HCT116 (cell line): ENCODE data around the gene TRIP13. TPM values are rescaled to one million over a fixed set of nuclear protein-coding genes. Genes with fewer than 3 reads are reported as not detected.

Experiments used
- ATAC-seq: fragments of 200-7000 bp; cut with Tn5 transposase; 2 replicates; pipeline ENCODE4 v1.9.1; 2020; ENCODE audit warnings: mild to moderate bottlenecking, moderate library complexity
- BruUV-seq: library from RNA; stranded (reverse); fragments of 400-500 nt; replicated peaks from 2 replicates; lab custom pipeline; 2021; lab: Mats Ljungman, UMichigan
- CTCF ChIA-PET: fragments of 300-600 bp; sonication (Branson Sonifier 250); formaldehyde crosslinking; loops from one replicate; lab custom pipeline; 2021; ENCODE audit warnings: antibody characterized with exemption; lab: Charles Lee
- POLR2A ChIA-PET: fragments of 300-600, 350-600 bp; sonication (Branson Sonifier 250); formaldehyde crosslinking; loops from one replicate; lab custom pipeline; 2021; ENCODE audit warnings: antibody characterized with exemption; lab: Charles Lee
- RAD21 ChIA-PET, 2 experiments: fragments of 300-600 bp; sonication (Branson Sonifier 250); formaldehyde crosslinking; loops; one replicate each; lab custom pipeline; 2023; ENCODE audit warnings: low total read pairs in 2 of 2; ENCODE audit not compliant: uncharacterized antibody in 2 of 2, unreplicated experiment in 2 of 2, low non-redundant PET in 1 of 2; lab: Charles Lee
- DNase-seq: peaks from one replicate; pipeline ENCODE4 v3.0.0-alpha.2; 2010; ENCODE audit warnings: low read depth, low spot score
- H2AFZ ChIP-seq: fragments of 200-600 bp; shearing (Covaris generic), sonication (generic); 2 replicates; pipeline ENCODE4 v1.6.1; 2017; ENCODE audit warnings: low read depth, mixed run types, mixed read lengths, antibody characterized with exemption, low read length; ENCODE audit not compliant: poor library complexity, severe bottlenecking
- H3K27ac ChIP-seq: 2 replicates; pipeline ENCODE4 v1.5.1; 2012; ENCODE audit warnings: low read depth, low read length
- H3K27me3 ChIP-seq: fragments of 200-600 bp; sonication (generic); 2 replicates; pipeline ENCODE4 v1.6.1; 2016; ENCODE audit warnings: mixed run types, low read length, mixed read lengths; ENCODE audit not compliant: insufficient read depth
- H3K36me3 ChIP-seq, 2 experiments: fragments of 200-500 bp in 1 of 2; fragments of 200-600 bp in 1 of 2; sonication (Bioruptor generic) in 1 of 2; sonication (generic) in 1 of 2; 2 replicates each; pipeline versions ENCODE4 v1.5.1 to v1.6.1; 2014 to 2016; ENCODE audit warnings: low read length in 2 of 2, inconsistent platforms in 1 of 2, mixed read lengths in 1 of 2, mixed run types in 1 of 2; ENCODE audit not compliant: insufficient read depth in 2 of 2, control insufficient read depth in 1 of 2
- H3K4me1 ChIP-seq, 2 experiments: fragments of 200-600 bp in 1 of 2; sonication (generic) in 1 of 2; 2 replicates each; pipeline versions ENCODE4 v1.5.1 to v1.6.1; 2012 to 2017; ENCODE audit warnings: low read length in 2 of 2, inconsistent platforms in 1 of 2, mild to moderate bottlenecking in 1 of 2, mixed read lengths in 1 of 2, mixed run types in 1 of 2, moderate library complexity in 1 of 2; ENCODE audit not compliant: insufficient read depth in 2 of 2, control insufficient read depth in 1 of 2
- H3K4me2 ChIP-seq: fragments of 200-600 bp; sonication (generic); 2 replicates; pipeline ENCODE4 v1.6.1; 2017; ENCODE audit warnings: mixed run types, low read length, mixed read lengths
- H3K4me3 ChIP-seq, 2 experiments: fragments of 200-600 bp in 1 of 2; sonication (generic) in 1 of 2; replicated peaks in 1 of 2; 2 replicates each; pipeline ENCODE4 v1.5.1; 2011 to 2016; ENCODE audit warnings: low read length in 2 of 2, control low read depth in 1 of 2, low read depth in 1 of 2, mild to moderate bottlenecking in 1 of 2, mixed read lengths in 1 of 2, mixed run types in 1 of 2
- H3K79me2 ChIP-seq: fragments of 200-600 bp; sonication (generic); 2 replicates; pipeline ENCODE4 v1.6.1; 2017; ENCODE audit warnings: mild to moderate bottlenecking, mixed run types, low read length, moderate library complexity, mixed read lengths; ENCODE audit not compliant: insufficient read depth
- H3K9ac ChIP-seq: fragments of 200-600 bp; sonication (generic); 2 replicates; pipeline ENCODE4 v1.6.1; 2016; ENCODE audit warnings: low read length, mixed read lengths
- H3K9me2 ChIP-seq: fragments of 200-600 bp; sonication (generic), shearing (Covaris generic); 2 replicates; pipeline ENCODE4 v1.6.1; 2017; ENCODE audit warnings: mixed run types, mild to moderate bottlenecking, moderate library complexity; ENCODE audit not compliant: insufficient read depth
- H3K9me3 ChIP-seq, 2 experiments: fragments of 200-500 bp in 1 of 2; fragments of 200-600 bp in 1 of 2; sonication (Bioruptor generic) in 1 of 2; sonication (generic) in 1 of 2; 2 replicates each; pipeline ENCODE4 v1.6.1; 2014 to 2017; ENCODE audit warnings: low read length in 2 of 2, mixed read lengths in 2 of 2, inconsistent platforms in 1 of 2, low read depth in 1 of 2, mild to moderate bottlenecking in 1 of 2, mixed run types in 1 of 2, moderate library complexity in 1 of 2; ENCODE audit not compliant: control insufficient read depth in 1 of 2, insufficient read depth in 1 of 2
- H4K20me1 ChIP-seq: fragments of 200-600 bp; sonication (generic), shearing (Covaris generic); 2 replicates; pipeline ENCODE4 v1.6.1; 2017; ENCODE audit warnings: mixed run types, mild to moderate bottlenecking, moderate library complexity; ENCODE audit not compliant: insufficient read depth
- CEBPB ChIP-seq: IDR thresholded peaks from 2 replicates; pipeline ENCODE4 v1.6.1; 2012; ENCODE audit warnings: low read depth
- EGR1 ChIP-seq: IDR thresholded peaks from 2 replicates; pipeline ENCODE4 v1.6.1; 2012; ENCODE audit warnings: low read depth
- ELF1 ChIP-seq: IDR thresholded peaks from 2 replicates; pipeline ENCODE4 v1.6.1; 2012; ENCODE audit warnings: low read depth, borderline replicate concordance
- EZH2 ChIP-seq: fragments of 200-600 bp; sonication (generic); IDR thresholded peaks from 2 replicates; pipeline ENCODE4 v1.6.1; 2017; ENCODE audit warnings: antibody characterized with exemption, mixed run types
- EZH2phosphoT487 ChIP-seq: fragments of 200-600 bp; IDR thresholded peaks from 2 replicates; pipeline ENCODE4 v1.6.1; 2018; ENCODE audit warnings: antibody characterized with exemption, borderline replicate concordance
- JUND ChIP-seq: IDR thresholded peaks from 2 replicates; pipeline ENCODE4 v1.6.1; 2012
- POLR2A ChIP-seq: IDR thresholded peaks from 2 replicates; pipeline ENCODE4 v1.7.0; 2011; ENCODE audit warnings: borderline replicate concordance; ENCODE audit not compliant: insufficient read depth, insufficient read length; ENCODE audit errors: extremely low read depth
- RAD21 ChIP-seq: IDR thresholded peaks from 2 replicates; pipeline ENCODE4 v1.6.1; 2012; ENCODE audit warnings: low read depth, mild to moderate bottlenecking
- SIN3A ChIP-seq: IDR thresholded peaks from 2 replicates; pipeline ENCODE4 v1.6.1; 2012; ENCODE audit warnings: low read depth
- SP1 ChIP-seq: IDR thresholded peaks from 2 replicates; pipeline ENCODE4 v1.6.1; 2012; ENCODE audit warnings: low read depth
- SRF ChIP-seq: IDR thresholded peaks from 2 replicates; pipeline ENCODE4 v1.6.1; 2012; ENCODE audit warnings: low read depth
- TCF7L2 ChIP-seq: IDR thresholded peaks from 2 replicates; pipeline ENCODE4 v1.7.0; 2011; ENCODE audit warnings: borderline replicate concordance, inconsistent platforms; ENCODE audit not compliant: insufficient read depth, insufficient read length; ENCODE audit errors: extremely low read depth
- YY1 ChIP-seq: IDR thresholded peaks from 2 replicates; pipeline ENCODE4 v1.6.1; 2011; ENCODE audit warnings: low read length, low read depth, moderate library complexity, mild to moderate bottlenecking; ENCODE audit not compliant: insufficient replicate concordance; ENCODE audit errors: extremely low read depth
- ZFX ChIP-seq: fragments of 450-650 bp; IDR thresholded peaks from 2 replicates; pipeline ENCODE4 v1.6.1; 2017
- ZNF274 ChIP-seq: fragments of 200-500 bp; sonication (Bioruptor generic); IDR thresholded peaks from 2 replicates; pipeline ENCODE4 v1.6.1; 2014; ENCODE audit warnings: mild to moderate bottlenecking, low read depth, low read length, inconsistent platforms
- intact Hi-C: fragments of 100-400 bp; cut with micrococcal nuclease; formaldehyde crosslinking; loops from 2 replicates; pipeline ENCODE4 v1.10.0; 2022
- total RNA-seq: library from RNA; stranded (reverse); gene quantifications from one replicate; pipeline ENCODE4 v1.2.1, GENCODE V29; 2021; ENCODE audit not compliant: unreplicated experiment
- TF ChIP-seq, protein P1 (sequence below), 3 experiments: fragments of 200-600 bp in 1 of 3; sonication (generic) in 1 of 3; IDR thresholded peaks in 2 of 3; conservative IDR thresholded peaks in 1 of 3; 2 replicates each; pipeline ENCODE4 v1.5.1; 2012 to 2017; ENCODE audit warnings: low read depth in 2 of 3, low read length in 2 of 3, antibody characterized with exemption in 1 of 3, borderline replicate concordance in 1 of 3, control low read depth in 1 of 3, mild to moderate bottlenecking in 1 of 3, mixed read lengths in 1 of 3, mixed run types in 1 of 3, moderate library complexity in 1 of 3; ENCODE audit not compliant: insufficient read depth in 1 of 3
- TF ChIP-seq, protein P2 (sequence below): IDR thresholded peaks from 2 replicates; pipeline ENCODE4 v1.6.1; 2012
- TF ChIP-seq, protein P3 (sequence below): IDR thresholded peaks from 2 replicates; pipeline ENCODE4 v1.6.1; 2012; ENCODE audit warnings: low read depth
- TF ChIP-seq, protein P4 (sequence below): IDR thresholded peaks from 2 replicates; pipeline ENCODE4 v1.6.1; 2011; ENCODE audit warnings: mild to moderate bottlenecking, low read length, moderate library complexity; ENCODE audit not compliant: insufficient replicate concordance; ENCODE audit errors: extremely low read depth
- TF ChIP-seq, protein P5 (sequence below): IDR thresholded peaks from 2 replicates; pipeline ENCODE4 v1.6.1; 2012

Gene TRIP13
- total RNA-seq, 1 experiment from 2014 or later, result 45.0 TPM

DNA sequence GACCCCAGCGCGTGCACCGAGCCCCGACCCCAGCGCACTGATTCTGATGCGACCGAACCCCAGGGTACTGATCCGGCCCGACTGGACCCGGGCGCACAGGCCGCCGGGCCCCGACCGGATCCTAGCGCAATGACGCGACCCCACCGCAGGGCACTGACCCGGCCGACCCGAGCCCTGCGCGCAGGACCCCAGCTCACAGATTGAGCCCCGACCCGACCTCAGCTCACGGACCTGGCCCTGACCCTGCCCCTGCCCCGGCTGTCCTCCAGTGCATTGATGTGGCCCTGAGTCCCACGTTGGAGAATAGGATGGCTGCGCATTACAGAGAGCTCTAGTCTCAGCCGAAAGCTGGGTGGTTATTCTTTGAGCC is 438 bp downstream of the TRIP13 start:
- Histone ChIP-seq H3K9ac (peak overlapping the region; percentile 97), H3K4me2 (peak overlapping the region; percentile 95), H3K36me3 (peaks cover 28 to 60% of the 10 kb centered on the region in 2 experiments), H3K79me2 (peaks cover 84% of the 10 kb centered on the region), H3K9me2 (no peaks in the 10 kb centered on the region), H3K4me3 (peak overlapping the region; percentile 75 to 99), H3K27ac (peak overlapping the region; percentile 94), H4K20me1 (no peaks in the 10 kb centered on the region), H3K9me3 (no peaks in the 10 kb centered on the region), H3K27me3 (no peaks in the 10 kb centered on the region), H2AFZ (no peak overlapping the region), H3K4me1 (peaks cover 16 to 18% of the 10 kb centered on the region in 2 experiments; a peak in 3 of 4 replicates)
- intact Hi-C loops, result no loop called here
- no peak for DNase-seq
- TF ChIP-seq ZFX, result no peak
- no peak for TF ChIP-seq JUND
- TF ChIP-seq ZNF274, result no peak
- TF ChIP-seq EGR1, result no peak
- no peak for TF ChIP-seq TCF7L2
- TF ChIP-seq CEBPB, result no peak
- TF ChIP-seq SRF, result no peak
- TF ChIP-seq, protein P1, sequence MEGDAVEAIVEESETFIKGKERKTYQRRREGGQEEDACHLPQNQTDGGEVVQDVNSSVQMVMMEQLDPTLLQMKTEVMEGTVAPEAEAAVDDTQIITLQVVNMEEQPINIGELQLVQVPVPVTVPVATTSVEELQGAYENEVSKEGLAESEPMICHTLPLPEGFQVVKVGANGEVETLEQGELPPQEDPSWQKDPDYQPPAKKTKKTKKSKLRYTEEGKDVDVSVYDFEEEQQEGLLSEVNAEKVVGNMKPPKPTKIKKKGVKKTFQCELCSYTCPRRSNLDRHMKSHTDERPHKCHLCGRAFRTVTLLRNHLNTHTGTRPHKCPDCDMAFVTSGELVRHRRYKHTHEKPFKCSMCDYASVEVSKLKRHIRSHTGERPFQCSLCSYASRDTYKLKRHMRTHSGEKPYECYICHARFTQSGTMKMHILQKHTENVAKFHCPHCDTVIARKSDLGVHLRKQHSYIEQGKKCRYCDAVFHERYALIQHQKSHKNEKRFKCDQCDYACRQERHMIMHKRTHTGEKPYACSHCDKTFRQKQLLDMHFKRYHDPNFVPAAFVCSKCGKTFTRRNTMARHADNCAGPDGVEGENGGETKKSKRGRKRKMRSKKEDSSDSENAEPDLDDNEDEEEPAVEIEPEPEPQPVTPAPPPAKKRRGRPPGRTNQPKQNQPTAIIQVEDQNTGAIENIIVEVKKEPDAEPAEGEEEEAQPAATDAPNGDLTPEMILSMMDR (IDR thresholded peaks at IDR 0.05 in 2 of 3, conservative IDR thresholded peaks at IDR 0.05 in 1 of 3; ENCODE audit: borderline replicate concordance in 1 of 3, insufficient read depth in 1 of 3, low read depth in 2 of 3, low read length in 2 of 3), result no peak
- no peak for TF ChIP-seq EZH2
- TF ChIP-seq RAD21, result no peak
- TF ChIP-seq YY1, result no peak
- no peak for TF ChIP-seq SP1
- TF ChIP-seq POLR2A, result no peak
- no peak for TF ChIP-seq EZH2phosphoT487
- TF ChIP-seq, protein P2, sequence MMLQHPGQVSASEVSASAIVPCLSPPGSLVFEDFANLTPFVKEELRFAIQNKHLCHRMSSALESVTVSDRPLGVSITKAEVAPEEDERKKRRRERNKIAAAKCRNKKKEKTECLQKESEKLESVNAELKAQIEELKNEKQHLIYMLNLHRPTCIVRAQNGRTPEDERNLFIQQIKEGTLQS, result no peak
- TF ChIP-seq, protein P3, sequence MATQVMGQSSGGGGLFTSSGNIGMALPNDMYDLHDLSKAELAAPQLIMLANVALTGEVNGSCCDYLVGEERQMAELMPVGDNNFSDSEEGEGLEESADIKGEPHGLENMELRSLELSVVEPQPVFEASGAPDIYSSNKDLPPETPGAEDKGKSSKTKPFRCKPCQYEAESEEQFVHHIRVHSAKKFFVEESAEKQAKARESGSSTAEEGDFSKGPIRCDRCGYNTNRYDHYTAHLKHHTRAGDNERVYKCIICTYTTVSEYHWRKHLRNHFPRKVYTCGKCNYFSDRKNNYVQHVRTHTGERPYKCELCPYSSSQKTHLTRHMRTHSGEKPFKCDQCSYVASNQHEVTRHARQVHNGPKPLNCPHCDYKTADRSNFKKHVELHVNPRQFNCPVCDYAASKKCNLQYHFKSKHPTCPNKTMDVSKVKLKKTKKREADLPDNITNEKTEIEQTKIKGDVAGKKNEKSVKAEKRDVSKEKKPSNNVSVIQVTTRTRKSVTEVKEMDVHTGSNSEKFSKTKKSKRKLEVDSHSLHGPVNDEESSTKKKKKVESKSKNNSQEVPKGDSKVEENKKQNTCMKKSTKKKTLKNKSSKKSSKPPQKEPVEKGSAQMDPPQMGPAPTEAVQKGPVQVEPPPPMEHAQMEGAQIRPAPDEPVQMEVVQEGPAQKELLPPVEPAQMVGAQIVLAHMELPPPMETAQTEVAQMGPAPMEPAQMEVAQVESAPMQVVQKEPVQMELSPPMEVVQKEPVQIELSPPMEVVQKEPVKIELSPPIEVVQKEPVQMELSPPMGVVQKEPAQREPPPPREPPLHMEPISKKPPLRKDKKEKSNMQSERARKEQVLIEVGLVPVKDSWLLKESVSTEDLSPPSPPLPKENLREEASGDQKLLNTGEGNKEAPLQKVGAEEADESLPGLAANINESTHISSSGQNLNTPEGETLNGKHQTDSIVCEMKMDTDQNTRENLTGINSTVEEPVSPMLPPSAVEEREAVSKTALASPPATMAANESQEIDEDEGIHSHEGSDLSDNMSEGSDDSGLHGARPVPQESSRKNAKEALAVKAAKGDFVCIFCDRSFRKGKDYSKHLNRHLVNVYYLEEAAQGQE, result no peak
- TF ChIP-seq, protein P4, sequence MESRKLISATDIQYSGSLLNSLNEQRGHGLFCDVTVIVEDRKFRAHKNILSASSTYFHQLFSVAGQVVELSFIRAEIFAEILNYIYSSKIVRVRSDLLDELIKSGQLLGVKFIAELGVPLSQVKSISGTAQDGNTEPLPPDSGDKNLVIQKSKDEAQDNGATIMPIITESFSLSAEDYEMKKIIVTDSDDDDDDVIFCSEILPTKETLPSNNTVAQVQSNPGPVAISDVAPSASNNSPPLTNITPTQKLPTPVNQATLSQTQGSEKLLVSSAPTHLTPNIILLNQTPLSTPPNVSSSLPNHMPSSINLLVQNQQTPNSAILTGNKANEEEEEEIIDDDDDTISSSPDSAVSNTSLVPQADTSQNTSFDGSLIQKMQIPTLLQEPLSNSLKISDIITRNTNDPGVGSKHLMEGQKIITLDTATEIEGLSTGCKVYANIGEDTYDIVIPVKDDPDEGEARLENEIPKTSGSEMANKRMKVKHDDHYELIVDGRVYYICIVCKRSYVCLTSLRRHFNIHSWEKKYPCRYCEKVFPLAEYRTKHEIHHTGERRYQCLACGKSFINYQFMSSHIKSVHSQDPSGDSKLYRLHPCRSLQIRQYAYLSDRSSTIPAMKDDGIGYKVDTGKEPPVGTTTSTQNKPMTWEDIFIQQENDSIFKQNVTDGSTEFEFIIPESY, result no peak
- TF ChIP-seq SIN3A, result no peak
- no peak for TF ChIP-seq ELF1
- TF ChIP-seq, protein P5, sequence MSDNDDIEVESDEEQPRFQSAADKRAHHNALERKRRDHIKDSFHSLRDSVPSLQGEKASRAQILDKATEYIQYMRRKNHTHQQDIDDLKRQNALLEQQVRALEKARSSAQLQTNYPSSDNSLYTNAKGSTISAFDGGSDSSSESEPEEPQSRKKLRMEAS, result no peak
- ChIA-PET CTCF (interaction anchor here (1.5 to 1.7 kb wide), 2 partner anchors 30 to 247 kb away, joined by 3 read pairs; no protein-coding TSS in a partner anchor), POLR2A (interaction anchor here (1.0 kb wide), 1 partner anchor 622 kb away, joined by 3 read pairs; the partner anchor contains the start of gene PDCD6), RAD21 (no interaction called here)
- no TSS peak for BruUV-seq
- peak; percentile 5; the same call in 1 of the 2 replicates for ATAC-seq
